GM19452 (cell line): ENCODE measurements around the gene CD22.

Source experiments
- ATAC-seq: cut with Tn5 transposase; IDR thresholded peaks from one replicate; pipeline ENCODE4 v1.9.1; 2021; ENCODE audit not compliant: unreplicated experiment

Gene CD22

GRCh38 chr19:35295792-35296462 is 33.1 kb upstream of the CD22 start:
- ATAC-seq: no peak

- ATAC-seq: no peak
These were observed 32.1 kb upstream of the CD22 start for GRCh38 chr19:35296644-35297514.

- ATAC-seq: no peak
These were observed 31.5 kb upstream of the CD22 start for GRCh38 chr19:35297515-35297848.

GRCh38 chr19:35297922-35298321 is 31.1 kb upstream of the CD22 start:
- ATAC-seq: no peak

- no peak for ATAC-seq
These were observed 30.4 kb upstream of the CD22 start for GRCh38 chr19:35298561-35298972.

GRCh38 chr19:35299523-35300338 is 29.3 kb upstream of the CD22 start:
- no peak for ATAC-seq

- no peak for ATAC-seq
These were observed 28.7 kb upstream of the CD22 start for GRCh38 chr19:35300339-35300649.

GRCh38 chr19:35301961-35302360 is 27.0 kb upstream of the CD22 start:
- no peak for ATAC-seq

GRCh38 chr19:35302446-35302845 is 26.5 kb upstream of the CD22 start:
- ATAC-seq: no peak

GRCh38 chr19:35303357-35303915 is 25.6 kb upstream of the CD22 start:
- ATAC-seq: no peak

- no peak for ATAC-seq
These were observed 25.0 kb upstream of the CD22 start for GRCh38 chr19:35304036-35304435.

GRCh38 chr19:35305181-35305580 is 23.8 kb upstream of the CD22 start:
- no peak for ATAC-seq

GRCh38 chr19:35306473-35307246 is 22.3 kb upstream of the CD22 start:
- no peak for ATAC-seq

- ATAC-seq: no peak
These were observed 21.1 kb upstream of the CD22 start for GRCh38 chr19:35307931-35308330.

- no peak for ATAC-seq
These were observed 20.1 kb upstream of the CD22 start for GRCh38 chr19:35308910-35309309.

- ATAC-seq: no peak
These were observed 19.3 kb upstream of the CD22 start for GRCh38 chr19:35309481-35310279.

- no peak for ATAC-seq
These were observed 18.7 kb upstream of the CD22 start for GRCh38 chr19:35310331-35310730.

- no peak for ATAC-seq
These were observed 18.0 kb upstream of the CD22 start for GRCh38 chr19:35310811-35311465.

- ATAC-seq: no peak
These were observed 16.9 kb upstream of the CD22 start for GRCh38 chr19:35311901-35312665.
